IPS-11a (cell line): ENCODE measurements around the gene CCDC154.

ENCODE experiments used
- H3K4me3 ChIP-seq: one replicate; pipeline ENCODE4 v1.5.1; 2013; ENCODE audit warnings: low read depth, low read length, control low read depth

Gene CCDC154

DNA sequence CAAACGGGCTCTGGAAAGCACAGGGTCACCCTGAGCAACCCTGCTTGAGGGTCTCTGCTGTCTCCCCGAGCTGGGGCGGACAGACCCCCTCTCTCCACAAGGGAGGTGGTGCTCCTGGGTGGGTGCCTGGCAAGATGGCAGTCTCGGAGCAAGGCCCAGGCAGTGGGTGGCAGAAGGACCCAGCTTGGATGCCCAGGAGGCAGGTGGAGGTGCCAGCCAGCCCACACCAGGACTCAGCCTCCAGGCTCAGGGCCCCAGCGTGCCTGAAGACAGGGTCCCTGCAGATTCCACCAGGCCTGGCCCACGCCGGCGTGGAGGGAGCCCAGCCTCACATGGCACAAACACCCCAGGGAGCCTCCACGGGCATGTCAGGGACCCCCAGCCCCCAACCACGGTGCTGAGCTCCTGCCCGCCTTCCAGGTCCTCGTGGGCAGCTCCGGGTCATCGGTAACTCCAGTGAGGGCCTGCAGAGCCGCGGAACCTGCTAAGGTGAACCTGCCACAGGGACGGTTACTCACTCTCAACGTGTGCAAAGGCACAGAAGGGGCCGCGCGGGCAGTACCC is 50.7 kb downstream of the CCDC154 start:
- no peak overlapping the region for H3K4me3 ChIP-seq

DNA sequence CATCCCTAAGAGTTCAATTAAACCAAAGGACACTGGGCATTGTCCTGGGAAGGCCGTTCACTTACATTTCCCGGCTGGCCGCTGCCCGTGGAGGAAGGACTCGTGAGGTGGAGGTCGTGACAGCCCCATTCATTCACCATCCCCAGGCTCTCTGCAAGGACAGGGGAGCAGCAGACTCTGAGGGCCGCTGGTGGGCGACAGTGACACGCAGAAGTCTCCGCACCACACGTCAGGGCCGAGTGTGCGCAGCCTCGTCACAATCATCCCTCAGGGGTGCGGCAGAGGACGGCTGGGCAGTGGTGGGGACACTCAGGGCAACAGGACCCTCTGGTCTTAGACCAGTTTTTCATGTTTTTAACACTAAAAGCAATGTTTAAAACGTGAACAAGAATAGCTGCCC is 51.5 kb downstream of the CCDC154 start:
- no peak overlapping the region for H3K4me3 ChIP-seq

DNA sequence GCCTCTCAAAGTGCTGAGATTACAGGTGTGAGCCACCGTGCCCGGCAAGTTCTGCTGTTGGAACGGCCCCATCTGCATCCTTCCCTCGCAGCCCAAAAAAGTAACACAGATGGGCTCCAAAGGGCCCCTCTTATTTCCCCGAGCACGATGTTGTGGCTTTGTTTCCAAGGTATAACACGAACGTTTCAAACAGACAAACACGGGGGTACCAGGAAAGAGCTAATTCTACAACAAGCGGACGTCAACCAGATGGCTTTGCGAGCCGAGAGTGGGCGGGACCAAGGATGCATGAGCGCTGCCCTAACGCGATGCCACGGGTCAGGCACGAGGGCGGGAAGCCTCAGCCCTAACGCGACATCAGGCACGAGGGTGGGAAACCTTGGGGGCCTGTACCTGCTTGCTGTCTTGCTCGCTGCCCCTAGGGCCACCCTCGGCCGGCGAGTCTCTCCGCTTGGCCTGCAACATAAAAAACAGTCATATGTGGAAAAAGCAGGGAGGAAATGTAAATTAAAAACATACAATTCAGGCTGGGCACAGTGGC is 54.0 kb downstream of the CCDC154 start:
- H3K4me3 ChIP-seq: no peak overlapping the region

DNA sequence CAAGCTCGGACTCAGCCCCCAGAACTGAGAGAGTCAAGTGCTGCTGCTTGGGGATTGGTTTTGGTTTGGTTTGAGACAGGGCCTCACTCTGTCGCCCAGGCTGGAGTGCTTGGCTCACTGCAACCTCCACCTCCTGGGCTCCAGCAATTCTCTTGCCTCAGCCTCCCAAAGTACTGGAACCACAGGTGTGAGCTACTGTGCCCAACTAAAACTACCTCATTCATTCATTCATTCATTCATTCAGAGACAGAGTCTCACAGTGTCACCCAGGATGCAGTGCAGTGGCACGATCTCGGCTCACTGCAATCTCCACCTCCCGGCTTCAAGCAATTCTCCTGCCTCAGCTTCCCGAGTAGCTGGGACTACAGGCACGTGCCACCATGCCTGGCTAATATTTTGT is 54.6 kb downstream of the CCDC154 start:
- H3K4me3 ChIP-seq: no peak overlapping the region

DNA sequence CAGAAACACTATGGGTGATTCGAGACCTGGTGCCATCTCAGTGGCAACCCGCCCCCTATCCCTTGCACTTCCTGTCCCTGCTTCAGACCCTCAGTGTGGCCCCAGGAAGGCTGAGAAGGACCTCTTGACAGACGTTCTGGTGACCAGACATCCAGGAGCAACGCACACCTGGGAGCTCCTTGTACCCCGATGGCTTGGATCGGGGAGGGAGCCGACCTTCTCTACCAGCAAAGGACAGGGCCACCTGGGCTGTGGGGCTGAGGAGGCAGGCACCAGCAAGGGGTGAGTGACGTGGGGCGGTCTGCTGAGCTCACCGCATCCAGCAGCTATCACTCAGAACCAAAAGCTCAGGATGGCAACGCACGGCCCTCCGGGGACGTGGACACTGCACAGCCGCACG is 57.0 kb downstream of the CCDC154 start:
- H3K4me3 ChIP-seq: no peak overlapping the region

DNA sequence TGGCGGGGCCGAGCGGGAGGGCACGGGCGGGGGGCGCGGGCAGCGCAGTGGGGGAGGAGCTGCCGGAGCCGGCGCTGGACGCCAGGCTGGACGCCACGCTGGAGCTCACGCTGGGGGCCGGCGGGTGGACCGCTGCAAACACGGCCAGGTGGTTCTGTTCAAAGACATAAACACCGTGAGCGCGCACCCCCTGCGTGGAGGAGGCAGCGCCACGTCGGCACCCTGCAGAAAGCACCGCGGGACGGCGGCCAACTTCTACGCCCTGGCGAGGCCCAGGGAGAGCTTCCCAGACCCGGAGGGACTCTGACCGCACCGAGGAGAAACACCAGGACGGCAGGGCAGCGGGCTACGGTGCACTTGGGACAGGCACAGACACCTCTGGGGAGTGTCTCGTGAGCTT is 59.1 kb downstream of the CCDC154 start:
- no peak overlapping the region for H3K4me3 ChIP-seq
